WTC11 (cell line): Measurements from ENCODE around the gene ICAM1. TPM values are rescaled to one million over a fixed set of nuclear protein-coding genes. Genes with fewer than 3 reads are reported as not detected.
A peak's percentile ranks its signal among the peaks of the same experiment; 100 is the strongest.

Experiments used
- ATAC-seq: fragments of 200-7000 bp; cut with Tn5 transposase; 2 replicates; pipeline ENCODE4 v1.10.0; 2021; ENCODE audit warnings: mild to moderate bottlenecking, moderate library complexity
- CTCF ChIA-PET: fragments of 300-600 bp; sonication (Branson Sonifier 250); formaldehyde crosslinking; loops from one replicate; lab custom pipeline; 2021; ENCODE audit warnings: antibody characterized with exemption; lab: Charles Lee
- POLR2A ChIA-PET: fragments of 350-600 bp; sonication (Branson Sonifier 250); formaldehyde crosslinking; loops from one replicate; lab custom pipeline; 2021; ENCODE audit warnings: antibody characterized with exemption; lab: Charles Lee
- DNase-seq: peaks from one replicate; pipeline ENCODE4 v3.0.0; 2021; ENCODE audit warnings: low spot score
- H3K27ac Mint-ChIP-seq: 2 replicates; pipeline ENCODE4 v1.8.0; 2021; ENCODE audit warnings: mixed read lengths
- H3K27me3 Mint-ChIP-seq: 2 replicates; pipeline ENCODE4 v1.8.0; 2021; ENCODE audit warnings: low read depth, mild to moderate bottlenecking, moderate library complexity, mixed read lengths
- H3K36me3 Mint-ChIP-seq: 2 replicates; pipeline ENCODE4 v1.8.0; 2021; ENCODE audit warnings: mixed read lengths
- H3K4me1 Mint-ChIP-seq: 2 replicates; pipeline ENCODE4 v1.8.0; 2022; ENCODE audit warnings: mixed read lengths
- H3K4me3 Mint-ChIP-seq: 2 replicates; pipeline ENCODE4 v1.8.0; 2021; ENCODE audit warnings: mild to moderate bottlenecking, moderate library complexity, mixed read lengths
- H3K9me3 Mint-ChIP-seq: 2 replicates; pipeline ENCODE4 v1.8.0; 2021; ENCODE audit warnings: mixed read lengths
- E2F4 ChIP-seq: sonication (generic); formaldehyde crosslinking; IDR thresholded peaks from 2 replicates; pipeline ENCODE4 v1.8.1; 2022; ENCODE audit warnings: low read depth, mild to moderate bottlenecking, moderate library complexity, missing genetic modification reagents, borderline replicate concordance
- EMX1 ChIP-seq: fragments of 250-450 bp; sonication (Bioruptor Pico); IDR thresholded peaks from 2 replicates; pipeline ENCODE4 v1.8.0; 2021; ENCODE audit warnings: mild to moderate bottlenecking
- ESRRA ChIP-seq: sonication (generic); formaldehyde crosslinking; IDR thresholded peaks from 2 replicates; pipeline ENCODE4 v1.8.1; 2022; ENCODE audit warnings: mild to moderate bottlenecking, missing genetic modification reagents, borderline replicate concordance
- FOXK1 ChIP-seq: sonication (generic); formaldehyde crosslinking; IDR thresholded peaks from 2 replicates; pipeline ENCODE4 v1.8.0; 2022; ENCODE audit warnings: mild to moderate bottlenecking, moderate library complexity, missing genetic modification reagents
- FOXP1 ChIP-seq: sonication (generic); formaldehyde crosslinking; IDR thresholded peaks from 2 replicates; pipeline ENCODE4 v1.8.0; 2022; ENCODE audit warnings: missing genetic modification reagents, mild to moderate bottlenecking, moderate library complexity, borderline replicate concordance
- FOXP4 ChIP-seq: sonication (generic); formaldehyde crosslinking; IDR thresholded peaks from 2 replicates; pipeline ENCODE4 v1.8.0; 2022; ENCODE audit warnings: mild to moderate bottlenecking, missing genetic modification reagents
- JAZF1 ChIP-seq: fragments of 250-450 bp; sonication (Bioruptor Pico); IDR thresholded peaks from 2 replicates; pipeline ENCODE4 v1.9.0; 2021; ENCODE audit warnings: moderate library complexity, mild to moderate bottlenecking, inconsistent platforms
- JUN ChIP-seq: sonication (generic); formaldehyde crosslinking; IDR thresholded peaks from 2 replicates; pipeline ENCODE4 v1.8.0; 2023; ENCODE audit warnings: mild to moderate bottlenecking, missing genetic modification reagents
- NFE2L1 ChIP-seq: sonication (generic); formaldehyde crosslinking; IDR thresholded peaks from 2 replicates; pipeline ENCODE4 v1.8.1; 2023; ENCODE audit warnings: missing genetic modification reagents
- NFYB ChIP-seq: sonication (generic); formaldehyde crosslinking; conservative IDR thresholded peaks from 2 replicates; pipeline ENCODE4 v1.8.0; 2022; ENCODE audit warnings: low read depth, missing genetic modification reagents
- NR3C1 ChIP-seq: sonication (generic); formaldehyde crosslinking; conservative IDR thresholded peaks from 2 replicates; pipeline ENCODE4 v1.8.1; 2023; ENCODE audit warnings: low read depth, mild to moderate bottlenecking, missing genetic modification reagents
- SP1 ChIP-seq: sonication (generic); formaldehyde crosslinking; conservative IDR thresholded peaks from 2 replicates; pipeline ENCODE4 v1.8.1; 2022; ENCODE audit warnings: missing genetic modification reagents
- ZBTB43 ChIP-seq: sonication (generic); formaldehyde crosslinking; IDR thresholded peaks from 2 replicates; pipeline ENCODE4 v1.8.1; 2023; ENCODE audit warnings: mild to moderate bottlenecking, missing genetic modification reagents
- ZNF232 ChIP-seq: sonication (generic); formaldehyde crosslinking; IDR thresholded peaks from 2 replicates; pipeline ENCODE4 v1.8.0; 2022; ENCODE audit warnings: mild to moderate bottlenecking, missing genetic modification reagents
- ZNF317 ChIP-seq: sonication (generic); formaldehyde crosslinking; IDR thresholded peaks from 2 replicates; pipeline ENCODE4 v1.8.1; 2023; ENCODE audit warnings: low read depth, mild to moderate bottlenecking, moderate library complexity, missing genetic modification reagents, borderline replicate concordance
- ZNF416 ChIP-seq: fragments of 250-450 bp; sonication (Bioruptor Pico); IDR thresholded peaks from 2 replicates; pipeline ENCODE4 v1.9.0; 2021; ENCODE audit warnings: mild to moderate bottlenecking, inconsistent platforms
- total RNA-seq: library from RNA; stranded (reverse); gene quantifications from 3 replicates; pipeline ENCODE4 v1.2.3, GENCODE V29; 2021
- TF ChIP-seq, protein P1 (sequence below): fragments of 250-450 bp; sonication (Bioruptor Pico); IDR thresholded peaks from 2 replicates; pipeline ENCODE4 v1.9.0; 2021; ENCODE audit warnings: mild to moderate bottlenecking
- TF ChIP-seq, protein P2 (sequence below): sonication (generic); formaldehyde crosslinking; IDR thresholded peaks from 2 replicates; pipeline ENCODE4 v1.8.1; 2023; ENCODE audit warnings: mild to moderate bottlenecking, missing genetic modification reagents, moderate library complexity

ICAM1 gene
- total RNA-seq, 1 experiment from 2014 or later: 3.8 TPM

GRCh38 chr19:10295847-10296591 lies 25.1 kb downstream of the ICAM1 start:
- ChIA-PET CTCF (interaction anchor here (0.8 to 2.4 kb wide), 13 partner anchors 9 to 121 kb away, joined by 3 to 22 read pairs (median 4); partner anchors contain the start of genes ICAM1, ICAM4 and TYK2), POLR2A (interaction anchor here (0.7 to 1.0 kb wide), 3 partner anchors 14 to 44 kb away, joined by 3 to 4 read pairs (median 3); partner anchors contain the start of genes ICAM1 and ZGLP1)
- H3K27ac Mint-ChIP-seq: no peak overlapping the region
- TF ChIP-seq SP1 (CRISPR knock-in tag): no peak; the same call in 1 of the 2 replicates
- peak; percentile 81 for TF ChIP-seq FOXP1 (CRISPR knock-in tag)
- no peak for TF ChIP-seq ZNF317 (CRISPR knock-in tag)
- TF ChIP-seq JUN (CRISPR knock-in tag): 0 out of 2 replicates have a peak, but pooled peaks have one; percentile 29
- TF ChIP-seq EMX1 (CRISPR knock-in tag): no peak
- TF ChIP-seq E2F4 (CRISPR knock-in tag): peak; percentile 65; the same call in 1 of the 2 replicates
- TF ChIP-seq NR3C1 (CRISPR knock-in tag): no peak
- 0 out of 2 replicates have a peak, but pooled peaks have one; percentile 72 for TF ChIP-seq ESRRA (CRISPR knock-in tag)
- 0 out of 2 replicates have a peak, but pooled peaks have one; percentile 23 for TF ChIP-seq ZNF416
- TF ChIP-seq FOXK1 (CRISPR knock-in tag): peak; percentile 48; the same call in 1 of the 2 replicates
- TF ChIP-seq FOXP4: peak; percentile 71
- TF ChIP-seq NFYB (CRISPR knock-in tag): peak; percentile 39; the same call in 1 of the 2 replicates
- peak; percentile 66; the same call in 1 of the 2 replicates for TF ChIP-seq ZBTB43
- TF ChIP-seq, protein P1, sequence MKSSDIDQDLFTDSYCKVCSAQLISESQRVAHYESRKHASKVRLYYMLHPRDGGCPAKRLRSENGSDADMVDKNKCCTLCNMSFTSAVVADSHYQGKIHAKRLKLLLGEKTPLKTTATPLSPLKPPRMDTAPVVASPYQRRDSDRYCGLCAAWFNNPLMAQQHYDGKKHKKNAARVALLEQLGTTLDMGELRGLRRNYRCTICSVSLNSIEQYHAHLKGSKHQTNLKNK (CRISPR knock-in tag): no peak
- TF ChIP-seq NFE2L1: peak; percentile 49; the same call in 1 of the 2 replicates
- H3K4me3 Mint-ChIP-seq: peak overlapping the region; percentile 76
- DNase-seq (peak; percentile 61), ATAC-seq (no peak)
- H3K27me3 Mint-ChIP-seq: peaks cover 87% of the 10 kb centered on the region
- H3K9me3 Mint-ChIP-seq: no peaks in the 10 kb centered on the region
- no peaks in the 10 kb centered on the region for H3K36me3 Mint-ChIP-seq
- H3K4me1 Mint-ChIP-seq: peaks cover 21% of the 10 kb centered on the region

DNA sequence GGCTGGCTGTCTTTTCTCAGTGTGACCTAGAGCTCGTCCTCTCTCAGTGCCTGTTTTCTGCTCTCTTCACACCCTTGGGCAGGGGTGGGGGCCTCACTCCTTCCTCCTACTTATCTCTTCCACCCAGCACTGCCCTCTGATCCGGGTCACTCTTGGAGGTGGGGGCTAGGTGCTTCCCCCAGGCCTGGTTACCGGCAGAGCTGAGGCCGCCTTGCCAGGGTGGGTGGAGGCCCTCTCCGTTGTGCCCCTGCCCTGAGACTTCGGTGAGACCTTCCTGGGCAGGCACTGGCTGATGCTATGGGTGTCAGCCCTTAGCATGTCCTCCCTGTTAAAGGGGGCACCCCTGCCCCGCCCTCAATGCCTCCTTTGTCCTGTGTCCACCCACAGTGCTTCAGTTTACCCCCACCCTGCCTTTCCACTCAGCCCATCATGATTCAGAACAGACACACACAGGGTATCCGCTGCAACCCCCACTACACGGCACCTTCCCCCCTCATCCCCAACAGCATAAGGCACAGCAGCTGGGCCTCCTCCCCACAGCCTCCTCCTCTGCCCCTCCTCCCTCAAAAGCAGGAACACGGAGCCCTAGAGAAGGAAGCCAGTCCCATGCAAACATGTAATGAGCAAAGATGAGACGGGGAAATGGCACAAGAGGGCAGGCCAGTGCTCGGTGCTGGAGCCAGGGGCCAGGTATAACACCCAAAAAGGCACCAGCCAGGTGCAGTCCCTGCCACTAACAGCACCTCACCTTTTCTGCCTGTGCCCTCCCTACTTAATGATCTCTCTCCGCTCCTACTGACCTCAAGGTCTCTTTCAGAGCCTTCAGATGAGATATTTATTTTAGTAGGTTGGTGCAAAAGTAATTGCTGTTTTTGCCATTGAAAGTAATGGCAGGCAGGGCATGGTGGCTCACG lies 28.9 kb downstream of the ICAM1 start:
- Mint-ChIP-seq H3K4me3 (no peak overlapping the region), H3K36me3 (no peaks in the 10 kb centered on the region), H3K4me1 (peaks cover 6% of the 10 kb centered on the region), H3K27me3 (peaks cover 54% of the 10 kb centered on the region), H3K27ac (no peak overlapping the region), H3K9me3 (no peaks in the 10 kb centered on the region)
- ATAC-seq (no peak), DNase-seq (no peak)
- POLR2A ChIA-PET: no interaction called here
- CTCF ChIA-PET: interaction anchor here (1.3 to 1.5 kb wide), 2 partner anchors 41 to 89 kb away, joined by 6 to 9 read pairs; no protein-coding TSS in a partner anchor
- TF ChIP-seq ZNF232 (CRISPR knock-in tag) (no peak), JAZF1 (CRISPR knock-in tag) (no peak), ZBTB43 (no peak), SP1 (CRISPR knock-in tag) (no peak)
- TF ChIP-seq, protein P2, sequence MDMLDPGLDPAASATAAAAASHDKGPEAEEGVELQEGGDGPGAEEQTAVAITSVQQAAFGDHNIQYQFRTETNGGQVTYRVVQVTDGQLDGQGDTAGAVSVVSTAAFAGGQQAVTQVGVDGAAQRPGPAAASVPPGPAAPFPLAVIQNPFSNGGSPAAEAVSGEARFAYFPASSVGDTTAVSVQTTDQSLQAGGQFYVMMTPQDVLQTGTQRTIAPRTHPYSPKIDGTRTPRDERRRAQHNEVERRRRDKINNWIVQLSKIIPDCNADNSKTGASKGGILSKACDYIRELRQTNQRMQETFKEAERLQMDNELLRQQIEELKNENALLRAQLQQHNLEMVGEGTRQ (CRISPR knock-in tag): no peak
